NCI-H524 treated with DMSO at 0.1 percent for 48 hours (cell line): Measurements from ENCODE around the gene TIFAB.

ENCODE experiments used
- DNase-seq: peaks from one replicate; lab custom pipeline; 2025; lab: John Stamatoyannopoulos, UW

The TIFAB gene

DNA sequence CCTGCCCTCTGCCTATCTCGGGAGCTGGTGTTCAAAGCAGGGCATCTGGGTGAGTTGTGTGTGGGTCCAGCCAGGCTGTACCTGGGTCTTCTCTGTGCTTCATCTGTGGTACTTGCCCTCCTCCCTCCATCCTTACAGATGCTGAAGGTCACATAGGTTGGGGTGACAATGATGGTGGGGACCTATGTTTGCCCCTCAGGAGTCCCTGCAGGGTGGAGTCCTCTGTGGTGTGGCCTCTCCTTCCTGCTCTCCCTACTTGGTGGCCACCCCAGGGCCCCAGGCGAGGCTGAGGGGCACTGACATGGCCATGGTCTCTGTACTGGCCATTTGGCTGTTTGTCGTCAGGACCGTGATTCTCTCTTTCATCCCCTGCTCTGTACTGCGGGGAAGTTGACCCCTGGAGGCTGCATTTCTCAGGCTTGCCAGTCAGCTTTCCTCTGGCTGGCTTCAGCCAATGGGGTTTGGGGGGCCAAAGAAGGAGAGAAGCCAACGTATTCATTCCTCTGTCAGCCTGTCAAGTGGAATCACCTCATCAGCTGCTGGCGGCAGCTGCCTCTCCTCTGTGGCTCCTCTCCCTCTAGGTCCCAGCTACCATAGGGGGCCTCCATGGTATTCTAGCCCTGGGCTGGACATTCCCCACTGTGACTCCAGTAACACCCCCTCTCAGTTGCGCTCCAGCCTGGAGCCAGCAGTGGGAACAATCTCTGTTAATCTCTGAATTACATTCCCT is 9.6 kb downstream of the TIFAB start:
- no peak for DNase-seq

DNA sequence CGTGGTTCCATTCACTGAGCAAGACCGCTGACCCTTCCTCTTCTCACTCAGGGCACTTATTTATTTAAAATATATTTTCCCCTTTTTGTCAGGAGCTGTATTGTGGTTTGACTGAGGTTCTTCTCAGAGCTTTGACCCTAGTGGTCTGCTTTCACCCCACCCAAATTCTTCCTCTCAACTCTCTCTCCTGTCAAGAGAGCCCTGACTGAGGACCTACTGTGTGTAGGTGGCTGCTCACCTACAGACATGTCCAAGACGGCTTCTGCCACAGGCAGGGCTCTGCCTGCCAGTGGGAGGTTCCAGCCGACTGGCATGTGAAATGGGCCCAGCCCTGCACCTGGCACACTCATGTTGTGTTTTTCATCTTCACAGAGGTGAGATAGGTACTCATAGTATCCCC is 10.2 kb downstream of the TIFAB start:
- no peak for DNase-seq

DNA sequence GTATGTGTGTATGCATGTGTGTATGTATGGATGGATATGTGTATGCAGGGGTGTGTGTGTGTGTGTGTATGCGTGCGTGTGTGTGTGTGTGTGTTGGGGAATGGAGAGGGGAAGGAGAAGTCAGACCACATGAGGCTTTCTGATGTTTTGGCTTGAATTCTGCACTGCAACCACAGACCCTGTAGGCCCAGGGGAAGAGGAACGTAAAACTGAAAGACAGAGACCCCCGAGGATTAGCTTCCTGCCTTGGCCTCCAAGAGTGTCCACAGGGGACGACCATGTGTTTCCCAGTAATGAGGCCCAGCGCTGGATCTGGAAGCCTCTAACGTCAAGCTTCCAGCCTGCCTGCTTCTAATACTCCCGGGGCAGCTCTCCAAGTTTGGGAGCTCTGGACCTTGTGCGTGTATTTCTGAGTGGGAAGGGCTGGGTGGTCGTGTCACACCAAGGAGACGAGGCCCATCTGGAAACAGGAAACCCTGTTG is 10.8 kb downstream of the TIFAB start:
- DNase-seq: no peak

DNA sequence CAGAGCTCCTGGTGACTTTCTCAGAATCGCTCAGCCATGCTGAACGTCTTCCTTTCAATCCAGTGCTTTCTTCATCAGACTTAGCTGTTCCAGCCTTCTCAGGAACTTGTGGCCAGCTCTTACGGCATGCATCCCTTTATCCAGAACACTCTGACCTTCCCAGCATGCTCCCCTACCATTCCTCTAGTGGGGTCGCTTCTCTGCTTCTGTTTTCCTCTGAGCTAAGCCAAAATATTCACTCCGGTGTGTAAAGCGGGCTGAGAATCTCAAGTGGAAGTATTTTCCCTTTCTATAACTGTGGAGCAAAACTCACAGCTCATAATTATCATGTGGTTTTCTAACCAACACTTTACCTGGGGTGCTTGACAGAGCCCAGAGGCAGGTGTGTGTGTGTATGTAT is 11.2 kb downstream of the TIFAB start:
- no peak for DNase-seq

DNA sequence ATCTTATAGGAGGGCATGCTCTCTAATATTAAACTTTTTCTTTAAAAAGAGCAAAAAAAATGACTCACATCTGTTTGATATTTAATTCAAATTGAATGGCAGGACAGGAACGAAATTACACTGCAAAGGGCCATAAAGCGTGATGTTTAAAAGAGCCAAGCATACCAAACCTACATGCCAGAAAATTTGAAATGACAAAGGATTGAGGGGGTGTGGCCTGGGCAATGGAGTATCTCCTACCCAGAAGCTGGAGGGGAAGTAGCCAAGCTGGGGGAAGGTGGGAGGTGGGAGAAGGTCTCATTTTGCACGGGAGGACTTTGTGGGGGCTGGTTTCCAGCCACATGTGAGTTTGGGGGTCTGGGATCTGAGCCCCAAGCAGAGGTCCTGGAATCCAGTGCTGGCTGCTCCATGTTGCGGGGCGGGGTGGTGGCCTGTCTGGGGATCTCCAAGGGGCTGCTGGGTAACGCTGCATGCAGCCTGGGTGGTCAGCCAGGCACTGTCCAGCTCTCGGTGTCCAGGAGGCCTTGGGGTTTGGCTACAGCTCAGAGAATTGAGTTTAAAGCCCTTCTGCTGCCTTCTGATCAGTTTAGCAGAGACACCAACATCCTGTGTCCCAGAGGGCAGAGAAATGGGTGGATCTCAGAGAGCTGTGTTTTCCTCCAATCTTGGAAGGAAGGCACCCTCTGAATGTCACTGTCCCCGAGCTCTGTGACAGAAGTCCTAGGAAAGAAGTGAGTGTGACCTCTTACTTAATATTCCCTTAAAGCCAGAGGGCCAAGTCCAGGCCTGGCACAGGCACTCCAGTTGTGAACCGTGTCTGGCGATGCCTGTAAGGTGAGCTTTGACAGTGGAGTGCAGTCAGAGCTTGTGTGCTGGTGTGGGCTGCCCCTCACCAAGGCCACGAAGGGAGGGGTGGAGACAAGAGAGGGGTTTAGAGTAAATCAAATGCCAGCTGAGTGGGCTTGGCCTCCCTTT is 12.6 kb downstream of the TIFAB start:
- DNase-seq: no peak

DNA sequence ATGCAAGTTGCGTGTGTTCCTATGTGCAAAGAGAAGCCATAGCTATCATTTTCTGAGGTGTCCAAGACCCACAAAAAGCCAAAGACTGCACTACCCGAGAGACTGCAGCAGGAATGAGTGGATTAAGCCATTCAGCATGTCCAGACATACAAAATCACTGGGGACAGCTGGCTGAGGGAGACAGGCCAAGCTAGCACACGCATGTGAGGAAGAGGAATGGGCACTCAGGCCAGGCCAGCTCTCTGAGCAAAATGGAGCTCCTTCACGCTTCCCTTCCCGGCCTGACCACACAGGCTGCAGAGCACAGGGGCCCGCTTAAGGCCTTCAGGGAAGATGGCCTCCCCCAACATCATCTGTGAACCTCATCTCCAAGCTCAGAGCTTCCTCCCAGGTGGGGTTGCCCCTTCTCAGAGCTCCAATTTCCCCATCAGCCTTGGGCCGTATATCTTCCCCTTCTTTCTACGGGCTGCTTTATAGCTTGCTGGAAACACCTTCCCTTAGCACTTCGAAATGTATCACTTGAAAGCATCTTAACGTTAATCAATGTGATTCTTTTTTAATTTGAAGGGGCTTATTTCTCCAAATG is 13.4 kb downstream of the TIFAB start:
- DNase-seq: no peak

DNA sequence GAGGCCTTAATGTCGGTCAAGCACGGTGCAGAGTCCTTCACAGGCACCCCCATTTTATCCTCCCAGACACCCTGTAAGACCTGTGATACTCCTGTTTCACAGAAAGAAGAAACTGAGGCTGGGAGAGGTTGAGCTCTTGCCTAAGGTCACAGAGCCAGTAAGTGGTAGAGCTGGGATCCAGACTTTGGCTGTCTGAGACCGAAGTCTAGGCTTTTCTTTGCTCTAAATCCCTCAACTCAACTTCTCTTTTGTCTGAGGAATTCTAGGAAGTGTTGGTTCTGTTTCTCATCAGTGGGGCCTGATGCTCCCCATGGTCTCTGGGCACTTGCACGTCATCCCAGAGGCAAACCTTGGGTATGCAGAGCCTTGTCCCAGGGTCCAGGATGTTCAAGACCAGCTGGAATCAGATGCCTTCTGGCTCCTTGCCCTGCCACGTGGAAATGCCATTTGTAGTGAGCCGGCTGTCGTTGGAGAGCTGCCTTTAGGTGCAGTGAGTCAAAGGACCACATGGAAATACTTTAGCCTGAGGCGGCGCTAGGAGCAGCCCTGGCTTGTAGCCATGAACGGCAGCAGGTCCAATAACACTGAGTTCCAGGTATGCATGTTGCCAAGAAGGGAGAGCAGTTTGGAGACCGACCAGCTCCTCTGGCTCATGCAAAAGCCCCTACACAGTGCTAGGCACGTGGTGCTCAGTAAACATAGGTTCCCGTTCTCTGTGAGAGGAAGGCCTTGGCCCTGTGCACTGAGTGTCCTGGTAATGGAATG is 14.2 kb downstream of the TIFAB start:
- no peak for DNase-seq

DNA sequence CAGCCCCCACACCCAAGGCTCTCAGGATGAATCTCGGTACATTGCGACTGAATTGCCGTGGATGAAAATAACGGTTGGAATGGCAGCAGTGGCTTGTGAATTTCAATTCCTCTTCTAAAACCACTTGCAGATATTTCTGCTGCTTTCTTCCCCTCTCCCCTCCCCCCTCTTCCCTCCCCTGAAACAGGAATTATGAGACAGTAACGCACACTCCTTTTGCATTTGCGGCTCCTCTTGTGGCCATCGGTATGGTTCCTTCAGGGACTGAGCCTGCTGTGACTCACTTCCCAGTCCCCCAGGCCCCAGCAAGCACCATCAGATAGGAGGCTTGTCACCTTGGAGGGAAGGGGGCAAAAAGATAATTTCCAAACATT is 14.7 kb downstream of the TIFAB start:
- no peak for DNase-seq

DNA sequence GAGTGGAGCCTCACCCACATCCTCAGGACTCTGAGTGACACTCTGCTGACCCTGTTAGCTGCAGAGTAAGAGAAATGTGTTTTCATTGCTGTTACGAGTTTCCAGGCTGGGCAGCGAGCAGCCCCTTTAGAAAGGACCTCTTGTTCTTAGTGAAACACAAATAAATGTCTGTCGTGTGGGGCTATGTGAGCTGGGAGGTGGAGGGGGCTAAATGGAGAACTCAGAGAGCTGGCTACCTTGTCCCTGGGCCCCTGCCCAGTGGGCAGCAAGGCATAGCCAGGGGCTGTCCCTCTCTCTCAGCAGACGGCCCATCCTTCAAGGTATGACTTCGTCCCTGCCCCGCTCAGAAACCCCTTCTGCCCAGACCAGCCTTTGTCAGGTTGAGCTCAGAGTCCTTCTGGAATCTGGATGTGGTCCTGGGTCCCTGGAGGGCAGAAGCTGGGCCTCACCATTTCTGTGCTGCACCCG is 15.2 kb downstream of the TIFAB start:
- no peak for DNase-seq

DNA sequence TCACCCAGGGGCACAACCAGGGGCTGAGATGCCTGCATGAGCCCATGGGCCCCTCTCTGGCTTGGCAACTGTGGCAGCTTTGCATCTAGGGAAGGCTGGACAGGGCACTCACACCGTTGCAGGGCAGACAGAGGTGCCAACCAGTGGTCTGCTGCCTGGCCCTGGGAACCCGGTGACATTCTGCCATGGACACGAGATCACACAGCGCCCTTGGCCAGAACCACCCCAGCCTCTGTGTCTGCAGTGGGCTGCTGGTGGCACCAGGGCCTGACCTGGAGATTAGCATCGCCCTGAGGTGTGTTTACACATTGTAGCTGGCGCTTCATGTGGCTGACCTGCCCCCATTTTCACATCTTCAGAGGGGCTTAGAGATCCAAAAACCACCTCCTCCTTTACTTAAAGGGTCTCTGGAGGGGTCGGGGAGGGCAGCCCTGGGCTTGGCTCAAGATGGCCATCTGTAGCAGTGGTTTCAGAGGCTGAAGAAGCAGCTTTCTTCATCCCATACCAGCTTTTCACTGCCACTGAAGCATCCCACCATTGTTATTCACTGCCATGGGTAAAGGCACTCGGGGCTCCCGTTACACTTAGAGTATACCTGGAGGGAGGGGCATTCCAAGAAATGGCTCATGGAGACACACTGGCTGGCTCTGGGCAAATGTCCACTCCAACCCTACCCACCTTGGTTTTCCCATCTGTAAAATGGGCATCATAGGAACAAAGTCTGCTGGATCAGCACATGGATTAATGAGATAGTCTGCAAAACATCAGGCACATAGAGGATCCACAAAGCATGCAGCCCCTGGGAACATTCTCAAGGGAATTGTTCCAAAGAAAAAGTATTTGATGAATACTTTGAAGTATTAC is 16.5 kb downstream of the TIFAB start:
- DNase-seq: no peak

DNA sequence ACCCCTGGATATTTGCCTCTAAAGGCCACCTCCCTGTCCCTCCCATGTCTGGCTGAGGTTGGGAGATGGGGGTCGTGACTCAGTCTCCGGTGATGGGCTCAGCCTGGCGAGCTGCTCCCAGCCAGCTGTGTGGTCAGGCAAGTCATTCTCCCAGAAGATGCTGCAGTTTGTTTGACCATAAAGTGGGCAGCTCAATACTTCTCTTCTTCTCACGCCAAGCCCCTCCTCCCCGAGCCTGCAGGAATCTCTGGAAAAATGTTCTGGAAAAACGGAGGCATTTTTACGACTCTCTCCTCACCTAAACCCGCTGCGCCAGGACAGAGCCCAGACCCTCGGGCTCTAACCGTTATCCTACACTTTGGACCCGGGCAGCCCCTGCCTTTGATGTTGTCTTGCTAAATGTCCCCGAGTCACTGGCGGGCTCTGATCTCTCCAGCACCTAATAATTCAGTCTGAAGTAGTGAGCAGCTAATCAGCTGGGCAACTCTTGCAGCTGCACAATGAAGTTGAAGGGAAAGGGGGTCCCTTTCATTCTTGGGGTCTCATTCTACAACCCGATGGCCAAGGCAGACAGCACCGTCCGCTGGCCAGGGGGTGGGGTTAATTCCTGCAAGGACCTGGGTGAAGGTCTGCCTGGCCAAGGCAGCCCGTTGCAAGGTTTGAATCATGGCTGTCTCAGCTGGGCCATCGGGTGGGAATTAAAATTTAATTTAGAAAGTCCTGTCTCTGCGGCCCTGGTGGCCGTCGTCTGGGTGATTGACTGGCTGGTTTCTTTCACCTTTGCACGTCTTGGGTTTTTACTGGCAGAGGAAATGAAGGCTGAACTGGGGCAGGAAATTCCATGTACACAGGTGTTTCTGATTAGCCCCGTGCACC is 17.3 kb downstream of the TIFAB start:
- no peak for DNase-seq

DNA sequence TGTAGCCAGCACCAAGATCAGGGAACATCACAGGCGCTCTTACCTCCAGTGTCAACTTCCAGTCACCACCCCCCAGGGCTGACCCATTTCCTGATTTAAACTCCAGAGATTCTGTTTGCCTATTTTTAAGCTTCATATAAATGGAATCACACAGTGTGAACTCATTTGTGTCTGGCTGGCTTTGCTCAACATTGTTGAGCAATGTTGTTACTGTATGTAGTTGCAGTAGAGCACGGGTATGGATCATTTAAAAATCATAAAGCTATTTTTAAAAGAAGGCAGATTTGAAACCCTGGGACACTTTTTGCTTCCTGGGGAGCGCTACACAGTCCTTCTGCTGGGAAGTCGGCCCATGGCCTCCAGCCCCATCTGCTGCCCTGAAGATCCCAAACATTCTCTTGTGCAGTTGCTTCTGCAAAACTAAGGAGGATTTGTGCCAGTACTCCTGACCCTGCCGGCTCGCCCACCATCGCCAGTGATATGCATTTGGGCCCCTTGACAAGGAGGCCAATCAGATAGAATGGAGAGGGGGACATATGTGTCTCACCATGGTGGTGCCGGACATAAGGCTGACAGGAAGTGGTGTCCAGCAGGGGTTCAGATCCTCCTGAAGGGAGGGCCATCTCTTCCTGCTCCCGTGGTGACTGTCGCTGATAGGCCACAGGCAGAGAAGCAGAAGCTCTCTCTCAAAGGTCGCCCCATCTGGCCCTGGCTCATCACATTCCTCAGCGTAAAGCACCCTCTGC is 18.3 kb downstream of the TIFAB start:
- no peak for DNase-seq

DNA sequence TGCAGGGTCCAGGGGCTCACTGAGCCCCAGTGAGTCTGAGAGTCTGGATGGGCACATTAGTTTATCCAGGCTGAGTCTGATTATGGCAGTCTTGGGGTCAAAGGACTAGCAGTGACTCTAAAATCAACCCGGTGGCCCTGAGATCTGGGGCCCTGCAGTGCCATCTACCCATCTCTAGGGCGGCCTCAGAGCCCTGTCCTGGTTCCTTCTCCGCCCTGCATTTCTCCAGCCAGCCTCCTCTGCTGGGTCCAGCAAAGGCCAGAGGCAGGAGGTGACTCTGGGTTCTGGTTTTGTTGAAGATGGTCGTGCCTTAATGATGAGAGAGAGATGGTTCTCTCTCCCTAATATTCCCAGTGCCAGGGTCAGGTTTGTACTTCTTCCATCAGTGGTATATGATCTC is 20.0 kb downstream of the TIFAB start:
- DNase-seq: no peak

DNA sequence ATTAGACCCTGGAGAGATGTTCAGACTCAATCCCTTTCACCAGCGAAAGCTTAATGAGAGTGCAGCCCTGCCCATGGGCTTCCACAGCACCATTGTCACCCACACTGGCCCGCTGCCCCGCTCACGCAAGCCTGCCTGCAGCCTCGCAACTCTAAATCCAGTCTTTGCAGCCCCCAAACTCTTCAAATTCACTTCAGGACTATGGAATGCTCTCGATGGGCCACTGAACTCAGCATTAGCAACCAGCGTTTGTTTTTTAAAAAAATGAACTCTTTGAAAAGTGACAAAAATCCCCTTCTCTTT is 22.1 kb downstream of the TIFAB start:
- no peak for DNase-seq

DNA sequence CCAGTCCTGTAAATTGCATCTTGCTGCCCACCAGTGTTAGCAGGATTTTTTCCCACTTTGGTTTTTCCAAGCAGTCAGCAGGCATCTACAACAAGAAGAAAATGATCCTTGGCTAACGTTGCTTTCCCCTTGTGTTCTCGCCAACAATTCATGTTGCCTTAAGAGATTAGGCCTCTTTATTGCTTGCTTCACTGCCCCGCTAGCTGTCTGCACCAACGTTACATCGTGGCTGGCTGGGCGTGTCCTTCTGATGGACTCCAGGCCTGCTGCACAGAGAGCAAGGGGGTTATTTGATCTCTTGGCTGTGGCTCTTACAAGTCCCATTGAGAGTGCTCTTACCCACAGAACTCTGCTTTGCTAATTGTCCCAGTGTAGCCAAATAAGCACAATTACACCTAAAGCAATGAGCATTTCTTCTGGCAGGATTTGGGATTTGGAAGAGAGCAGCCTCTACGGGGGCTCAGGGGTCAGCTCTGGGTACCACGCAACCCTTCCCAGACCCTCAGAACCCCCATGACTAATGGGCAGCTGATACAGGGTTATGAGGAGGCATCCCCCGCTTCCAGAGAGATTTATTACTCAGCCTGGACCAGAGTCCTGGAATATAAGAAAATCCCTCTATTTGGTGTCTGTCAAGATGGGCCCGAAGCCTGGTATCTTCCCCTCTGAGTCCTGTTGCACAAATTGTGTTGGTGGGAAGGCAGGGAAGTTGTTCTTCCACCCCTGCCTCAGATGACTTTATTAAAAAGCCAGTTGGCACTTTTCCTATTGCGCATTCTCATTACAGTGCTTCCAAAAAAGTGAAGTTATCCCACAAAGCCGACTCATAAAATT is 22.6 kb downstream of the TIFAB start:
- DNase-seq: no peak

DNA sequence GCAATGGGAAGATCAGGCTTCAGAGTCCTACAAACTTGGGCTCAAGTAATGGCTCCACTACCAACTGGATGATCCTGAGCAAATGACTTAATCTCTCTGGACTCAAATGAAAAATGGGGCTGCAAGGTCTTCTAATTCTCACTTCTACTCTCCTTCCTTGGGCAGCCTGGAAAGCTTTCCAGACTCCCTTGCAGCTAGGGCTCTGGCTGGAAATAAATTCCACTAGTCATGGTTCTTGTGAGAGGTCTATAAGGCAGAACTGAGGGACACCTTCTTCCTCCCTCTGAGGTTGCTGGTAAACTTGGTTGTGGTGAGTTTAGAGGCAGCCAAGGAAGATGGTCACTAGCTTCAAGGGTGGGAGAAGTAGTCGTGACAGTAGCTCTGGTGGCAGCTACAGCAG is 23.6 kb downstream of the TIFAB start:
- no peak for DNase-seq

DNA sequence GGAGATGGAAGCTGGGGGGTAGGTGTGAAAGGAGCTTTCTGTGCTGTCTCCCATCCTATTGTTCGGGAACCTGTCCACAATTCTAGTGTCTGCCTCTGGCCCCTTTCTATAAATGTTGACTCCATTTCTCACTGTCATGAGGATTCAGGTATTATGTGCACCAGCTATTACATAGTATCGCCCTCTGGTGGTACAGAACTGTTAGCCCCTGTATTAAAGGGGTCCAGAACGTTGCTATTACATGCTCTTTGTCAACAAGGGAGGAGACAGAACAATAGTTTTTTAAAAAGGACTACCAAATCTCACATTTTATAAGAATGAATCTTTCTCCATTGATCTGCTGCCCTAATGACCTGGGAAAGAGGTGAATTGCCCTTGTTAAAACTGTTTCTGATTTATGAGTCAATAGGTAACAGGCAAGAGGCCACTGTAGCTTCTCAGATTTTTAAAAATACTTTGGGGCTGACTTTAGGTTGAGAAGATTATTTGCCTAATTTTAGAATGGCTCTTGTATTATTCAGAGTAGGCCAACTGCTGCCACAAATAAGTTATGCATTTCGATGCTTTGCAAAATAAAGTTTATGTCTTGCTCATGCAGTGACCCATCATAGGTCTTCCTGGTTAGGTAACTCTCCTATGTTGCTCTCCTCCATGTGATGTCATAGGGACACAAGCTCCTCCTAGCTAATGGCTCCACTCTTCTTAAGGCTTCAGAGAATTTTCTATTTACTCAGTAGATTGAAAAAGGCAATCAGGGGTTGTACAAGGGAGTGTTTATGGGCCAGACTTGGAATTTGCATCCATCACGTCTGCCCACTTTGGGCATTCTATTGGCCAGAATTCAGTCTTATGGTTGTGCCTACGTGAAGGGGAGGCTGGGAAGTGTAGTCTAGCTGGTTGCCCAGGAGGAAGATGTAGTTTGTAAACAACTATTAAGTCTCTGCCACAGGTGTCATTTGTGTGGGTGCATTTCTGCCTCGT is 25.8 kb downstream of the TIFAB start:
- DNase-seq: no peak
